AG04449 (cell line): ENCODE measurements around the gene AGBL3.

ENCODE experiments used
- CTCF ChIA-PET: fragments of 350-600 bp; formaldehyde crosslinking; extraction: SDS; loops from one replicate; lab custom pipeline; 2021; ENCODE audit warnings: antibody characterized with exemption; lab: Yijun Ruan, JAX
- POLR2A ChIA-PET: fragments of 400-600, 350-600 bp; formaldehyde crosslinking; extraction: SDS; loops from one replicate; lab custom pipeline; 2020; ENCODE audit warnings: antibody characterized with exemption, inconsistent platforms; lab: Yijun Ruan, JAX
- DNase-seq: peaks from one replicate; pipeline ENCODE4 v3.0.0-alpha.2; 2010; ENCODE audit warnings: low read depth, low spot score
- H3K4me3 ChIP-seq: 2 replicates; pipeline ENCODE4 v1.5.1; 2011; ENCODE audit warnings: low read depth, mild to moderate bottlenecking, control low read depth, low read length
- TF ChIP-seq, protein P1 (sequence below): IDR thresholded peaks from one replicate; pipeline ENCODE4 v1.5.1; 2011; ENCODE audit warnings: mild to moderate bottlenecking, moderate library complexity, low read length, control low read depth, inconsistent platforms; ENCODE audit not compliant: insufficient read depth; ENCODE audit errors: missing control alignments

The AGBL3 gene

DNA sequence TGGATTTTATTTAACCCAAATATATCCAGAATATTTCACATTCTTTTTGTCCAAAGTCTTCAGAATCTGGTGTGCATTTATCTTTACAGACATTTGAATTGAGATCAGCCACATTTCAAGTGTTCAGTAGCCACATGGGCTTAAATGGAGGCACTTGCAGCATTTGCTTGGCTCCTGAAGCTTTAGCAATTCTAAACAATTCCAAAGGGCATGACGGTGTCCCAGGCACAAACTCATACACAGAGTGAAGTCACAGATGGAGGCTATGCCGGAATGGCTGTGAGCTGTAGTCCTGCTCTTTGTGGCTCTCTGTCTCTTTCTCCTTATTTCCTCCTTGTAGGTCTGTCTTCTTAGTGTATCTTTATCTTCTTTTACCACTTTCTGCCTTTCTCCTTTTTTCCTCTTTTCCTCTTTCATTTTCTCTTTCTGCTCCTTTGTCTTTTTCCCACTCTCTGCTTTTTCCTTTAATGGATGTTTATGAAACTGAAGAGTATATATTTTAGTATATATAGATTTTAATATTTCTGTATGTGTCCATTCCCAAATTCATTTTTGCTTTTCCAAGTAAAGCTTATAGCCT, 7.7 kb downstream of the AGBL3 start:
- CTCF ChIA-PET, result no interaction called here
- H3K4me3 ChIP-seq, result no peak overlapping the region
- POLR2A ChIA-PET, result no interaction called here
- DNase-seq, result no peak
- TF ChIP-seq, protein P1, sequence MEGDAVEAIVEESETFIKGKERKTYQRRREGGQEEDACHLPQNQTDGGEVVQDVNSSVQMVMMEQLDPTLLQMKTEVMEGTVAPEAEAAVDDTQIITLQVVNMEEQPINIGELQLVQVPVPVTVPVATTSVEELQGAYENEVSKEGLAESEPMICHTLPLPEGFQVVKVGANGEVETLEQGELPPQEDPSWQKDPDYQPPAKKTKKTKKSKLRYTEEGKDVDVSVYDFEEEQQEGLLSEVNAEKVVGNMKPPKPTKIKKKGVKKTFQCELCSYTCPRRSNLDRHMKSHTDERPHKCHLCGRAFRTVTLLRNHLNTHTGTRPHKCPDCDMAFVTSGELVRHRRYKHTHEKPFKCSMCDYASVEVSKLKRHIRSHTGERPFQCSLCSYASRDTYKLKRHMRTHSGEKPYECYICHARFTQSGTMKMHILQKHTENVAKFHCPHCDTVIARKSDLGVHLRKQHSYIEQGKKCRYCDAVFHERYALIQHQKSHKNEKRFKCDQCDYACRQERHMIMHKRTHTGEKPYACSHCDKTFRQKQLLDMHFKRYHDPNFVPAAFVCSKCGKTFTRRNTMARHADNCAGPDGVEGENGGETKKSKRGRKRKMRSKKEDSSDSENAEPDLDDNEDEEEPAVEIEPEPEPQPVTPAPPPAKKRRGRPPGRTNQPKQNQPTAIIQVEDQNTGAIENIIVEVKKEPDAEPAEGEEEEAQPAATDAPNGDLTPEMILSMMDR, result no peak

DNA sequence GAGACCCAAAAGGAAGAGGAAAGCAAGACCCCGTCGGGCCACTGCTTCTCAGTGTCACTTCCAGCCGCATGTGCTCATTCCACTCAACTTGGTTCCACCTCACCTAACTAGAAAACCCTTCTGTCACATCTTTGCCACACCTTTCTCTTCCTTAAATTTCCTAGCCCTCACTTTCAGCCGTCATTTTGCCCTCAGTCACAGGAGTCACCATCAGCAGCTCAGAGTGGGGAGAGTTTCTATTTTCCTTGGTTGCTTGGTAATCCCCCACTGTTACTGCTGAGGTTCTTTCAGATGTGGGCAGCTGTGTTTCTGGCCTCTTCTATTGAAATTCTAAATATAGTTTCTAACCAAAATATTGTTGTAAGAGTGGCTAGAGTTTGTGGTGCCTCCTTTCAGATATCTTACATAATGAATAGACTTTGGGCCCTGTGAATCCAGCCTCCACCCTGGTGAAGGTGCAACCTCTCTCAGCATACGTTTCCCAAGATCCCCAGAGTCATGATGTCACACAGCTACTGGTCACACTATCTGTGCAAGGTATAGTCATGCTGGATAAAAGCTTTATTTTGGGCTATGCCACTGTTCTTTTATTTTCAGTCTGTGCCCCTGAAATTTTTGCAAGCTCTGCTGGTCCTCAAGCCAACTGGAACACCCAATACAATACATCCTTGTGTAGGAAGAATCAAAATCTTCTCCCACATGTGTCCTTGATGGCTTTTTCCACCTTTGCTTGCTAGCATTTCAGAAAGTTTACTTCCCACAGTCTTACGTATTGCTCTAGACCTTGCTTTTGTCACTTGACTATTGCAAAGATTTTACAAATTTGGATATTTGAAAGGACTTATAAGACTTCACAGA, 9.2 kb downstream of the AGBL3 start:
- ChIA-PET CTCF (no interaction called here), POLR2A (no interaction called here)
- TF ChIP-seq, protein P1, result no peak
- no peak overlapping the region for H3K4me3 ChIP-seq
- DNase-seq, result no peak

DNA sequence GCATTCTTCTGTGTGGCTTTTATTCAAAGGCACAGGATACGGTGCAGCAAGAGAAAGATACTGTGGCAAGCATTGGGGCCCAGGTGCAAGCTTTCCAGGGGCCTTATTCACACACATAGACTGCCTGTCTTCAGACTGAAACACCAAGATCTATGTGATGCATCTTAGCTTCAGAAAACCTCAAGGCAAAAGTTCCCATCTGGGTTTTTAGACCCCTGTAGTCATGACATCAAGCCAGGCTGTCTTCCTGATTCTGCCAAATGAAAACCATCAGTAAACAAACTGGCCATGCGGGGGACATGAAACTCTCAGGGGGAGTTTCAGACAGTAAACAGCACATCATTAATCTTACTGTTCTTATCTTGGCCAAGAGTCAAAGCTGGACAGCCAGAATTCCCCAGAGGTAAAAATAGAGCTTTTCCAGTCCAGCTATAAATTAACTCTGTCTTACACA, 9.8 kb downstream of the AGBL3 start:
- CTCF ChIA-PET, result no interaction called here
- DNase-seq, result no peak
- H3K4me3 ChIP-seq, result no peak overlapping the region

DNA sequence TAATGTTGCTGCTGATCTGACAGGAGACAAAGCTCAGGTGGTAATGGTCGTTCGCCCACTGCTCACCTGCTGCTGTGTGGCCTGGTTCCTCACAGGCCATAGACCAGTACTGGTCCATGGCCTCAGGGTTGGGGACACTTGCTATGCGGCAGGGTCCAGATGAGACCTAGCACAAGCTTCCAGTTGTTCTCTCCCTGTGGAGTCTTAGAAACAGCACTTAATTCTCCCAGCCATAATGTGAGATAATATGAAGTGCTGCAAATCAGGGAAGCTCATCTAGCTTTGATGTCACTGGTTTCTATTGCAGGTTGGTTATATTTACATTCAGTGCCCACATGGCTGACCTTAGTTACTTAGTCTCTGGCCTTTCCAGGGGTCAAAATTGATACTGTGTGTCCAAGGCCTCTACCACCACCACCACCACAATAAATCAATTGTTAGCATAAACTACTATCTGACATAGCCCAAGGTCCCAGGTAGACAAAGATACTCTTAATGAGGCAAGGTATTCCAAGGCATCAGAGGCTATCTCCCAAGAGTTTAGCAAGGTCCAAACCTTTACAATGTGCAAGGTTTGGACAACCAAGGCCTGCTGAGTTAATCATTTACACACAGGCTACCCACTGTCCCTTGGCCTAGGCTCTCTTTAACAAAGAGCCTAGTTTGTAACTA, 11.0 kb downstream of the AGBL3 start:
- TF ChIP-seq, protein P1, result no peak
- no peak for DNase-seq
- CTCF ChIA-PET, result interaction anchor here (1.0 kb wide), 1 partner anchor 10 kb away, joined by 3 read pairs; no protein-coding TSS in a partner anchor
- H3K4me3 ChIP-seq, result no peak overlapping the region
- POLR2A ChIA-PET, result no interaction called here

More for the DNA sequence above, 9.8 kb downstream of the AGBL3 start:
- POLR2A ChIA-PET, result interaction anchor here (0.6 kb wide), 1 partner anchor 10 kb away, joined by 3 read pairs; the partner anchor contains the start of gene AGBL3
- TF ChIP-seq, protein P1, result no peak

DNA sequence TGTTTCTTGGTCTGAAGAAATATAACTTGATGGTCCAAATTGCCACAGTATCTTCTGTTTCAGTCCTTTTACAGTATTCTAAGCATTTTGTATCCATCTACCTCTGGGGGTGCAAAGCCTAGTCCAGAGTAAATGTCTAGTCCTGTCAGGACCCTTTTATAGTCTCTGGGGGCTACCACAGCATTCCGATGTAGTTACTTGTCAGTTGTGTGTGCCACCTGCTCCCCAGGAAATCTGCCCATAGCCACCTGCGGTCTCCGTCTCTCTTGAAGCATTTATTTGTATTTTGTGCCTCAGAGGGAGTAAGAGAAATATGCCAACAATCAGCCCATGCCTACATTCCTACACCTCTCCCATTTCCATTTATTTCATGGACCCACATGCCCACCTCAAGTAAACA, 12.8 kb downstream of the AGBL3 start:
- ChIA-PET CTCF (no interaction called here), POLR2A (no interaction called here)

More for the DNA sequence above, 12.8 kb downstream of the AGBL3 start:
- TF ChIP-seq, protein P1, result no peak
- no peak for DNase-seq
- no peak overlapping the region for H3K4me3 ChIP-seq
